ENCODE measurements around the gene CCDC57.
A peak's percentile ranks its signal among the peaks of the same experiment; 100 is the strongest.
"Not testable (repeated sequence)": the region's sequence is repeated elsewhere in the genome, so short reads cannot be mapped to it uniquely, and the experiment has no call there.

Gene CCDC57

GRCh38 chr17:82222816-82223215 lies 10.2 kb upstream of the CCDC57 start:
- no peak for DNase-seq (ENCODE audit: low spot score)

- DNase-seq (ENCODE audit: low spot score) = no peak
These were observed 8.8 kb upstream of the CCDC57 start for GRCh38 chr17:82221341-82221902.

- no peak for DNase-seq (ENCODE audit: low spot score)
These were observed 7.4 kb upstream of the CCDC57 start for GRCh38 chr17:82219753-82220709.

GRCh38 chr17:82219083-82219482 lies 6.4 kb upstream of the CCDC57 start:
- no peak for DNase-seq (ENCODE audit: low spot score)

- DNase-seq (ENCODE audit: low spot score) = no peak
These were observed 5.9 kb upstream of the CCDC57 start for GRCh38 chr17:82218349-82219075.

GRCh38 chr17:82217530-82218204 lies 5.0 kb upstream of the CCDC57 start:
- no peak for DNase-seq (ENCODE audit: low spot score)

- DNase-seq (ENCODE audit: low spot score) = no peak
These were observed 4.5 kb upstream of the CCDC57 start for GRCh38 chr17:82217120-82217529.

- DNase-seq (ENCODE audit: low spot score) = peak; percentile 81
These were observed 3.9 kb upstream of the CCDC57 start for GRCh38 chr17:82216301-82217119.

- no peak for DNase-seq (ENCODE audit: low spot score)
These were observed 3.3 kb upstream of the CCDC57 start for GRCh38 chr17:82215972-82216300.

GRCh38 chr17:82215095-82215971 lies 2.7 kb upstream of the CCDC57 start:
- DNase-seq (ENCODE audit: low spot score) = no peak

GRCh38 chr17:82214012-82214628 lies 1.5 kb upstream of the CCDC57 start:
- DNase-seq (ENCODE audit: low spot score) = no peak

- peak; percentile 70 for DNase-seq (ENCODE audit: low spot score)
These were observed 789 bp upstream of the CCDC57 start for GRCh38 chr17:82213251-82214011.

GRCh38 chr17:82210655-82211054 lies 2.0 kb downstream of the CCDC57 start:
- not testable (repeated sequence) for DNase-seq (ENCODE audit: low spot score)

GRCh38 chr17:82205720-82206508 lies 6.7 kb downstream of the CCDC57 start:
- peak; percentile 87 for DNase-seq (ENCODE audit: low spot score)

- no peak for DNase-seq (ENCODE audit: low spot score)
These were observed 7.6 kb downstream of the CCDC57 start for GRCh38 chr17:82204831-82205719.

- no peak for DNase-seq (ENCODE audit: low spot score)
These were observed 8.7 kb downstream of the CCDC57 start for GRCh38 chr17:82203920-82204319.

- no peak for DNase-seq (ENCODE audit: low spot score)
These were observed 9.7 kb downstream of the CCDC57 start for GRCh38 chr17:82202981-82203380.
